C4-2B (cell line): ENCODE data around the gene SSBP4.

Source experiments
- ZFX ChIP-seq: fragments of 450-650 bp; IDR thresholded peaks from 2 replicates; pipeline ENCODE4 v1.6.1; 2017
- TF ChIP-seq, protein P1 (sequence below): fragments of 450-650 bp; conservative IDR thresholded peaks from 2 replicates; pipeline ENCODE4 v1.5.1; 2017; ENCODE audit warnings: mild to moderate bottlenecking

DNA sequence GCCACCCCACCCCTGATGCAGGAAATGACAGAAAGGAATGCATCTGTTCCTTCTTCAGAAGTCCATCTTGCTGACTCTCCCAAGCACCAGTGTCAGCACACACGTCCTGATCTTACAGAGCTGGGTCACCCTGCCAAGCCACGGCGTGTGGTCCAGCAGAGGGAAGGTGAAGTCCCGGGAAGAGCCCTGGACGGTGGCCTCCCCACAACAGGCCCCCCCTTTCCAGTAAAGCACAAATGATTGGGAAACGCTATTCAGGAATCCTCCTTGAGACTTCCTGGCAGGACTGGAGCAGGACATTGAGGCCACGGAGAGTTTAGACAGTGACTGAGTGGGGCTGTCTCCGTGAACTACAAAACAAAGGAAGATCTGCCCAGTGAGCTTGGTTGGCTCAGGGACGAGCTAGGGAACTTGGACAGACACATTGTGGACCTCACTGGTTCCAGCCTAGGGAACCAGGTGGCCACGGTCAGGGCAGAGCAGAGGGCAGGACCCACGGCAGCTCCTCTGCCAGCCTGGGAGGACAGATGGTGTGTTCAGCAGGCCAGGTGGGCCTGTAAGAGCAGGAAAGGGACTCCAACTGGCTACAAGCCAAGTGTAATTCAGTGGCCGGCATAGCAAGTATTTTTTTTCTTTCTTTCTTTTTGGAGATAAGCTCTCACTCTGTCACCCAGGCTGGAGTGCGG, 61.0 kb downstream of the SSBP4 start:
- TF ChIP-seq, protein P1, sequence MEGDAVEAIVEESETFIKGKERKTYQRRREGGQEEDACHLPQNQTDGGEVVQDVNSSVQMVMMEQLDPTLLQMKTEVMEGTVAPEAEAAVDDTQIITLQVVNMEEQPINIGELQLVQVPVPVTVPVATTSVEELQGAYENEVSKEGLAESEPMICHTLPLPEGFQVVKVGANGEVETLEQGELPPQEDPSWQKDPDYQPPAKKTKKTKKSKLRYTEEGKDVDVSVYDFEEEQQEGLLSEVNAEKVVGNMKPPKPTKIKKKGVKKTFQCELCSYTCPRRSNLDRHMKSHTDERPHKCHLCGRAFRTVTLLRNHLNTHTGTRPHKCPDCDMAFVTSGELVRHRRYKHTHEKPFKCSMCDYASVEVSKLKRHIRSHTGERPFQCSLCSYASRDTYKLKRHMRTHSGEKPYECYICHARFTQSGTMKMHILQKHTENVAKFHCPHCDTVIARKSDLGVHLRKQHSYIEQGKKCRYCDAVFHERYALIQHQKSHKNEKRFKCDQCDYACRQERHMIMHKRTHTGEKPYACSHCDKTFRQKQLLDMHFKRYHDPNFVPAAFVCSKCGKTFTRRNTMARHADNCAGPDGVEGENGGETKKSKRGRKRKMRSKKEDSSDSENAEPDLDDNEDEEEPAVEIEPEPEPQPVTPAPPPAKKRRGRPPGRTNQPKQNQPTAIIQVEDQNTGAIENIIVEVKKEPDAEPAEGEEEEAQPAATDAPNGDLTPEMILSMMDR: no peak
- no peak for TF ChIP-seq ZFX
